GM21447 (cell line): ENCODE measurements around the gene RIPOR2.
A peak's percentile ranks its signal among the peaks of the same experiment; 100 is the strongest.
"Not testable (repeated sequence)": the region's sequence is repeated elsewhere in the genome, so short reads cannot be mapped to it uniquely, and the experiment has no call there.

ENCODE experiments used
- ATAC-seq: cut with Tn5 transposase; IDR thresholded peaks from one replicate; pipeline ENCODE4 v1.9.1; 2021; ENCODE audit not compliant: unreplicated experiment

The RIPOR2 gene

DNA sequence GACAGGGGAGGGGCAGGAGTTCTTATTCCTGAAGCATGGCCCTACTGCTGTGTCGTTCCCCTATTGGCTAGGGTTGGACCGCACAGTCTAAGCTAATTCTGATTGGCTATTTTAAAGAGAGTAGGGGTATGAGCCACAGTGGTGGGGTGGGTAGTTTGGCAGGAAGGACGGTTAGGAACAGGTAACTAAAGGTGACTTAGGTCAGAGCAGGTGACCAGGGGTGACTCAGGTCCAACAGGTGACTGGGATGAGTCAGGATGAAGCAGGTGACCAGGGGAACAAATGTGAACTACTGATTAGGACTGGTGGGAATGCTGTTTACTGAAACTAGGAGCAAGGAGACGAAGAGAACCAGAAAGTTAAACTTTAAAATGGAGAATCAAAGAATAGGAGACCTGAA is 58.0 kb downstream of the RIPOR2 start:
- ATAC-seq, result not testable (repeated sequence)

DNA sequence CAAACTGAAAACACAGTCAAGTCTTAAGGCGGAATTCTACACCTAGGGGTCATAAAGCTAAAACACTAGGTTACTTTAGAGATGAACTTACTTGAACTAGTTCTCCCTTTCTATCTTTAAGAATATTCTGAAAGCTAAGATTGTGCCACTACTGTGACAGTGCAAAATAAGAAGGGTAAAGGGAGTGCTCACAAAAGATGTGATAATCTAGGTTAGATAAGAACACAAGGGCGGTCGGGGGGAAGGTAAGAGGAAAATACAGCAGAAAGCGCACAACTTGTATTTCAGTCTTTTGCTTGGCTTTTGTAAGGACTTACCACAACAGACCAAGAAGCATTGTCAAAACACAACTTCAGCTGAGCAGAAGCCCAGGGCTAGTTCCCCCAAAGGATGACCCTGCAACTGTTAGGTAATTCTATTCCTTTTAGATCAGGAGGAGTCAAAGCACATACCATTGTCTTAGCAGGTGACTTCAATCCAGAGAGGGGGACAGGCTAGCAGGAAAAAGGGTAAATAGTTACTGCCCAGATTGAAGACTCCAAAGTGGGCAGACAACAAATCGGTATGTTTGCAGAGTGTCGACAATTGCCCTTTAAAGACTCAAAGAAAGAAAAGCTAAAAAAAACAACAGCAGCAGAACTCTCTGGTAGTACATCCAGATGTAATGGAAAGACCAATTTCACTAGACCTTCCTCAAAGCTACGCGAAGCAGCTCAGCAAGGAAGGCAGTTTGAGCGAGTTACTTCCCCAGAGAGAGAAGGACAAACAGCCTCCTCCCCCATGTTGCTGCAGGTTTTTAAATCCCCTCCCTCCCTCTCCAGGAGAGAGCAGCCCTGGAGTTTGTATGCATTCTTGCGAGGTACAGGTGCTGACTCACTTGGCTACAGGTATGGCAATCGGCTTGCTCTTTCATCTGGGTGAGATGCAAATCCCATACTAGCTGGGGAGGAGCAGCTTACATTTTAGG is 59.0 kb downstream of the RIPOR2 start:
- ATAC-seq, result no peak

DNA sequence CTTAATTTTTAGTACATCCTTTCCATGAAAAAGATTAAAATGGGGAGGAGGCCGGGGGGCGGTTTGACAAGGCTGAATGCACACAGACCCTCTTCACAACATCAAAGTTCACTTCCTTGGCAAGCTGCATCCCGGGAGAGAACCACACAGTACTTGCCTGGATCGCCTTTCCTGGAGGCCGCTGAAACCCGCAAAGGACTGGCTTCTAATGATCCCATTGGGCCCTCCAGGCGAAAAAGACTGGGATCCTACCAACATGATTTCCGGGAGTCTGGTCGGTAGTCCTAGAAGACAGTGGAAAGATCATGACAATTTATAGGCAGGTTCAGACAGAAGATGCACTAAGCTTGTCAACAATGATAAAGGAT is 60.2 kb downstream of the RIPOR2 start:
- ATAC-seq, result no peak

DNA sequence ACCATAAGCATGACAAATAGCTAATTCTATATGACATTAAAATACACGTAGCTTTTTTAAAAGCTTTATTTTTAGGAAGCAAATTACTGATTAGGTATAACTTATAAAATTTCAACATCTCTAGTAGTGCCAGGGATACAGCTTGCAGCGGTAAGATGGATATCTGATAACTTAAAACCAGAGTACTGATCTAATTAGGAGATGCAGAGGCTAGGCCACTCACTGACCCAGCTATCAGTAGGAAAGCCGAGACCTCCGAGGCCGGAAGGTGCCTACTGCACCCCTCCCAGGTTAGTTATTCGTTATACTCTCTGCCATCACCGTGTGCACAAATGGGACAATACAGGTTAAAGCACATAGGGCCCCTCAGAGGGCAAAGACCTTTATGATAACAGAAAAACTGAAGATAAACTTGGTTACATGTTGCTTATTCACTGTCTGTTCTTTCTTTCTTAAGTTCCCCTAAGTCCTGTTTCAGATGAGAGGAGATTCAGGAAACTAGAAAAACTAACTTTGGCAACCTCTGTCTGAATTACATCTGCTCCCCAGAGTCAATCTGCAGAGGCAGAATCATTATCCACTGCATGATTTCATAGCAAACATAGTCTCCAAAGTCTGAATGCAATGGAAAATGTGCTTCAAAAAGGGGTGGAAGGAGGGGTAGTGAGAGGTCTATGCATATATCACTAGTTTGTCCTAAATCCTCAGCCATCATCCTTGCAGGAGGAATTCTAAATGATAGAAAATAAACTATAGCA is 60.8 kb downstream of the RIPOR2 start:
- no peak for ATAC-seq

DNA sequence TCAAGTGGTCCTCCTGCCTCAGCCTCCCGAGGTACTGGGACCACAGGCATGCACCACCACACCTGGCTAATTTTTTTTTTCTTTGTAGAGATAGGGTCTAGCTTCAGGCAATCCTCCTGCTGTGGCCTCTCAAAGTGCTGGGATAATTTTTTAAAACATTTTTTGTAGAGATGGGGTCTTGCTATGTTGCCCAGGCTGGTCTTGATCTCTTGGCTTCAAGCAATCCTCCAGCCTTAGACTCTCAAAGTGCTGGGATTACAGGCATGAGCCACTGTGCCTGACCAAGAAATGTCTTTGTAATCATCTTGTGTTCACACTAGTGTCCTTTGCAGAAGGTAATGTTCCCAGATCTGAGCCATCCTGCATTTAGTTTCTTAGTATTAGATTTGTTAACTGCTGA is 61.6 kb downstream of the RIPOR2 start:
- no peak for ATAC-seq

DNA sequence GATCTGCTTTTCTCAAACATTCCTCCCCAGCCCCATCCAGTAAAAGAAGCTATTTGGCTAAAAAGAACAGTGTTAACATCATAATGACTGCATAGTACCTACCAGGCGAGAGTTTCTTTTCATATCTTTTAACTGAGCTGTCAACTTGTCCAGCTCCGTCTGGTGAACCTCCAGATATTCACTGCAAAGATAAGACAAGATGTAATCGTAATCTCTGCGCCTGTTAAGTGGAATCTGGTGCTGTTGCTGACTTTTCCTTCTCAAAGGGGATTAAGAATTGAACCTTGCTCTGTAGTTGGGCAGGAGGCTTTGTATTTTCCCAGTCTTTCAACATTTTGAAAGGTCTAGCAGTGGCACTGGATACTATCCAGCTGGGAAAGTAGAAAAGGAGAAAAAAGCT is 63.0 kb downstream of the RIPOR2 start:
- no peak for ATAC-seq

DNA sequence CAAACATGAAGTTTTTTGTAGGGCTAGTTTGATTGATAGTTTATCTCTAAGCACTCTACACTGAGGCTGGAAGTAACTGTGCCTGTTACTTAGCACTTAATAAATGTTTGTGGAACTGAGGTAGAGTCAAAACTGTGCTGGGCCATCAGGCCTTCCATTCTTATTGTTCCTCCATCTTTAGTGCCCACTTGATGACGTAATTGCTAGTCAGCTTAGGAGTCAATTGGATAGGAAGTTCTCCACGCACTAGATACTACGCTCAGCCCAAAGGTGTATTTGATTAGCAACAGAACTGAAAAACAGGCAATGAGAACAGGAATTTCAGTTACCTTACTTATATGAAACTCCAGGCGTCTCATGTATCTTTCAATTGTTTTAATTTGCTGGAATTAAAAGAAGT is 67.0 kb downstream of the RIPOR2 start:
- ATAC-seq, result no peak

DNA sequence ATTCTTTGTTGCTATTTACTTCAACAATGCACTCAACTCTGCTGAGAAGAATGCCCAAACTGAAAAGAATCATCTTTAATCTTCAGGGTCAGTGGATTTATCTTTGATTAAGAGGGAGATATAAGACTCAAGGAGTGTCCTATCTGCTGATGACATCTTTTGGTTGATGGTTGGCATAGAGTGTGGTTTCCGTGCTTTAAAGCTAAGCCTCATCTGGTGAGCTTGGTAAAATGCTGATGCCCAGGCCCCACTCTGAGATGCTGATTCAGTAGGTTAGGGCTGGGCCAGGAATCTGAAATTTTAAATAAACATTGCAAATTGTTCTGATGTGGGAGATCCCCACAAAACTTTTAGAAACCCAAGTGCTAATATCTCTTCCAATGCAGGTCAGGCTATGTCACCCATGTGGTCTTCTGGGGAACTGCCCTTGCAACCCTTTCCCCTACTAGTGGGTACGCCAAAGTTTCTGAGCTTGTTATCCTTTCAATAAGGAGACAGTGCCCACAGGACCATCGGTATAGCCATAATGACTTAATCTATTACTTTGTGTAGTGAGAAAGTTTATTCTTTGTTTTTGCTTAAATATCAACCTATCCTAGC is 68.6 kb downstream of the RIPOR2 start:
- no peak for ATAC-seq

DNA sequence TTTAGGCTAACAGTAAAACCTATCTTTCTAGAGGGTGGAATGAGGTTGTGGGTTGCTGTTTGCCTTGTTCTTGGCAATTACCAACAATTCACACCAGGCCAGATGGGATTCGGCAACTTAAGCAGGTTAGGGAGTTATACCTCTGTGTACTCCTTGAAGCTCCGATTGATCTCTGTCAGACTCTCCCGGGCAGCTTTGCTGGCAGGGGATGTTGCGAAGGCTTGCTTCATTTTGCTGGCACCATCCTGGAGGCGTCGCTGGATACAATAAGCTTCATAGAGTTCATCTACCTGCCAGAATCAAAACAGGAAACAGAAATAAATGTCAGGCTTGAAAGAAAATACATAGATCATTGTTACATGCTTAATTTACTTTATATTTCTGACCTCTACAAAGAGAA is 70.6 kb downstream of the RIPOR2 start:
- no peak for ATAC-seq

DNA sequence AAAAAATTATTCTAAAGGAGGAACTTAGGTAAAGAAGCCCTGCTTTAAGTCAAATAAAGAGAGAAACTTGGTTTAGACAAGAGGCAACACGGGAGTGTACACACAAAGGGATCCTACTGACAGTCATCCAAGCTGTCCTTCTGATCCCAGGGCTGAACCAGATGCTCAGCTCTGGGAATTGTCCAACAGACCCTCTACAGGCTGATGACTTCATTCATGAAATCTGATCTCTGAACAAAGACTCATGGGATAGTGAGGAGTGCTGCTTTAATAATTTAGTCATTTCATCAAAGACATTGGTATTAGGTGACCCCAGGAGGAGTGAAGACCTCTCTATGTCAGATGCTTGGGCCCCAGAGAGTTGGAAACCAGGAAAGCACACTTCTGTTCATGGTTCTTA is 71.4 kb downstream of the RIPOR2 start:
- no peak for ATAC-seq

DNA sequence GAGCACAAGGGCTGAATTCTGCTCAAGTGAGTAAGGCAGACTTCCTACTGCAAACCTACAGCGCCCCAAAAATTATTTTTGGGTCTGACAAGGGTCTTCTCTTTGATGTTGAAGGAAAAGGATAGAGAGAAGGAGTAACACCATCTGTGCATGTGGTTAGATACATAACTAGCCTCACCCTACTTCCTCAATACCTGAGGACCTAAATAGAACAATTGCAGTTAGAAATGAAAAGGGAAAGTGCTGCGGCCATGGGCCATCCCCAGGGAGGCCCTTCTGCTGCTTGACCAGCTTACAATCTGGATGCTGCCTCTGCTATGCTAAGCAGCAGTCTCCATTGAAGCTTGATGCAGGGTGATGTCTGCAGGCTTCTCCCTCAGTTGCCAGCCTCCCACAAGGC is 73.8 kb downstream of the RIPOR2 start:
- peak; percentile 78 for ATAC-seq

DNA sequence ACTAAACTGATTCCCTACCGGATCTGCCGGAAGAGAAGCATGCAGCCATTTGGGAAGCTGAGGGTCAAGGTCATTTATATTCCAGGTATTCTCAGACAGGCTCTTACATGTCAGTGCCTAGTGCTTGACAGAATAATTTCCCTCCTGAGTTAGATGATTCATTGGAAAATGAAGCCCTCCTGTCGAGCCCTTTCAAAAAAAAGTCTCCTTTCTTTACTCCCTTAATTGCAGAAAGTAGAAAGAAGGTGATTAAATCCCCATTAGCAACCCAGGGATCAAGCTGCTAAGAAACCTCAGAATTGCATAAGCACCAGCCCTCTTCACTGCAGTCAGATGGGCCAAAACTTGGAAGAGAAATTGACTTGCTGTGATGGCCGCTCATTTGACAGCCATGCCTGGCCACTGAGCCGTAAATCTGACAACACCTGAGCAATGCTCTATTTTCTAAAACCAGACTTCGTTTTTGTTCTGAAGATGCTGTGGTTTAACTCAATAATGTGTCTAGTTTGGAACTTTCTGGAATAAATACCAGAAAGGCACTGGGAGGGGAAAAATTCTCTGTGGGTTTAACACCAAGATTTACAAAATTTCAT is 76.1 kb downstream of the RIPOR2 start:
- ATAC-seq, result no peak

DNA sequence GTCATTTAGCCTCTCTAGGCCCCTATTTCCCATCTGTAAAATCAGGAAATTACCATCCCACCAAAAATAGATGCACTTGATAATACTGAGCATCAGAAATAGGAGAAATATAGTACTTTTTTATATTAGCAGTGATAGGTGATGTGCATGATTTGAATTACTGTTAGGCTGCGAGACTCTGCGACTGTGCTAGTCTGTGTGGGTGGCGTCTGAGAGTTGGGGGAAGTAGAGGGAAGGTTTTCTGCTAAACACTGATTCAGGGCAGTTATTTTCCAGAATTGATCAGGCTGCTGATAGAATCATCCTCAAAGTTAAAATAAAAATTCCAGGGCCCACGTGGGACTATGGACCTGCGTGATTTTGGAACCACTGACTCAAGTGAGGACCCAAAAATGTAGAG is 76.6 kb downstream of the RIPOR2 start:
- ATAC-seq, result no peak

DNA sequence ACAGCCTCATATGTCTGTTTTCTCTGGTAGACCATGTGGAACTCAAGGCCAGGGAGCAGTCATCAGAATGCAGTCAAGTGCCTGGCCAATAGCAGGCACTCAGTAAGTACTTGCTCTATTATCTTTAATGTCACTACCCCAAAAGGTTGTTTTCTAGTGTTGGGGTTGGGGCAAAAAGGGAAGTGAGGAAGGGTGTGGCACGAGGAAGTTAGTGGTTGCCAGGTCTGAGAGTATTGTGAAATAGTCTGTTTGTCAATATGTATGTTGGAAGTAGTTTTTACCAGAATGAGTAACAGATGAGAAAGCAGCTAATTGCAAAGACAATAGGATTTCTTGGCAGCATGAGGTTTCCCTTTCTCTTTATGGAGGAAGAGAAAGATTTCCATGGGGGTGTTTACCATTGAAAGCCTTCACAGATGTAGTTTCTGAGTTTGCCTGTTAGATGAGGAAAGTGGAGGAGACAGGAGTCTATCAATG is 77.5 kb downstream of the RIPOR2 start:
- ATAC-seq, result peak; percentile 62

DNA sequence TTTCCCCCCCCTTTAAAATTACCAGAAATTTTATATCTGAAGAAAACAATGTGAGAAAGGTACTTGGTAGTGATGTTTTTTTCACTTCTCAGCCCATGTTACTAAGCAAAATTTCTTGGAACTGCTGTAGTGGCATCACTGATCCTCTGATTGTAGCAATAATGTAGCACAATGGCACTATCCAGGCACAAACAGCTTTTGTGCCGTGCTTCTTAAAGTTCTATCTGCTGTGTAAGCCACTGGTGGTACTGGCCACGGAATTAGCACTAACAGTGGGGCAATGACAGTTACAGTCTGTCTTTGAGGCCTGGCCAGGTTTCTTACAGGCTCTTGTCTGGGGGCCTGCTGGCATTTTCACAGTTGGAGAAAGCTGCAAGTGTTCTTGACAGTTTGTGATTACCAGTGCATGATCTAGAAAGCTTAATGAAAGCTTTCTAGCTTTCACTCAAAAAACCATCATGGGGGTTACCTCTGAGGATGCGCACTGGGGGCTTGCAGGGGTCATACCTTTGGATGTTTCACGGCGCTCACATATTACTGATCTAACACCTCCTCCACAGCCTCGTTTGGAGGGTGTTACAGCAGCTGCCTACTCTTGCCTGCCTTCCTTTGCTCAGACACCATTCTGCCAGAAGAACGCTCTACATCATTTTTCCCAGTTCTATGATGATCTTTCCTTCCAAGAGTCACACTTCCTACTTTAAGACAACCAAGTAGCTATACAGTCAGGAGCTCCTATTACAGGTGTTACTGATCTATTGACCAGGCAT is 78.7 kb downstream of the RIPOR2 start:
- no peak for ATAC-seq

DNA sequence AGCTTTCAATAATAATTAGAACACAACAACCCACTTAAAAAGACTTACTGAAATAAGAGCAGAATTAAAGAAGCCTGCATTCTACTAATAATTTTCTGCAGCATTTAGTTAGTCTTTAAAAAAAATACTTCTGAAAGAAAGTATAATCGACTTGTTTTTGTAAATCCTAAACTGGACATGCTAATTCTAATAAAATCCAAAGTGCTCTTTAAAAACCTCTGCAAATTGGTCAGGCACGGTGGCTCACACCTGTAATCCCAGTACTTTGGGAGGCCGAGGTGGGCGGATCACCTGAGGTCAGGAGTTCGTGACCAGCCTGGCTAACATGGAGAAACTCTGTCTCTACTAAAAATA is 79.5 kb downstream of the RIPOR2 start:
- ATAC-seq, result no peak

DNA sequence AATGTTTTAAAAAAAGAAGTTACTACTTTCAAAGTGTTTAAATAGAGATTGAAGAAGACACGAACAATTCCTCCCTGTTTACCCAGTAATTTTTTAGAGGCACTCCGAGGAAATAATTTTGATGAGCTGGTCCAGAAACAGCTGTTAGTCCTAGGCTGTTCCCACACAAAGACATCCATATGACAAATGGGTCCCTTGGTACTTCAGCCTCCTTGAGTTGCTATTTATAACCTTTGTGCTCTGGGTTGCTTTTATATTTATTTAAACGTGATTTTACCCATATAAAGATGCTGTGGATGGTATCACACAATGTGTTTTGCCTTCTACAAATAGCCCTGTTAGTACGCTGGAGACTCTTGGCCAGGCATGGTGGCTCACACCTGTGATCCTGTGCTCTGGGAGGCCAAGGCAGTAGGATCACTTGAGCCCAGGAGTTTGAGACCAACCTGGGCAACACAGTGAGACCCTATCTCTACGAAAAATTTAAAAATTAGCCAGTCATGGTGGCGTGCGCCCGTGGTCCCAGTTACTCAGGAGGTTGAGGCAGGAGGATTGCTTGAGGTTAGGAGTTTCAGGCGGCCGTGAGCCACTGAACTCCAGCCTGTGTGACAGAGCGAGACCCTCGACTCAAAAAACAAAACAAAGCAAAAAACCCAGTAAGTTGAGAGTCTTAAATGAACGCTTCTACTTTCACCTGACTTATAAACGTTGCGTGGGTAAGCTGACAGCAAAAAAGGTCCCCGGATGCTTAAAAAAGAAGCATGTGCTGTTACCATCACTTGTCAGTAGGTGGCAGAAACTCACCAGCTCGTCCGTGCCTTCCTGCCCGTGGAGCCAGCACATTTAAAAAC is 80.1 kb downstream of the RIPOR2 start:
- no peak for ATAC-seq

DNA sequence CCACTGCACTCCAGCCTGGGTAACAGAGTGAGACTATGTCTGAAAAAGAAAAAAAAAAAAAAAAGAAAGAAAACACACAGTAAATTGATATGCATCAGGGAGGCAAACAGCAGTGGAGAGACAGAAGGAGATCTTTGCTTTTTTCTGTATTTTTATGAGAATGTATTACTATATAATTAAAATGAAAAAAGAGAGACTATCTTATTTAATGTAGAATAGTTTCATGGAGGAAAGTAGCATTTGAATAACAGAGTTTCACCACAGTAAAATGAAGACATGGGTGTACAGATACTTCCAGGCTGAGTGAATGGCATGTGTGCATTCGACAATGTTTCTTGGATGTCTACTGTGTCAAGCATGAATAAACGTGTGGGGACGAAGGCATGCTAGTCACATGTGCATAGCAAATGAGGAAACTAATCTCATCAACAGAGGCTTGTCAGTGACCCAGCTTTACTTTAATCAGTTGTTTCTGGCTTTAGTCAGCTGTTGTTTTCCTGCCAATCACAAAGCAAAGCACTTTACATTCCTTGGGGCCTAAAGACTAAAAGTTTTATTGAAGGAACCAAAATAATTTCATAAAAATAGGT is 81.6 kb downstream of the RIPOR2 start:
- no peak for ATAC-seq

DNA sequence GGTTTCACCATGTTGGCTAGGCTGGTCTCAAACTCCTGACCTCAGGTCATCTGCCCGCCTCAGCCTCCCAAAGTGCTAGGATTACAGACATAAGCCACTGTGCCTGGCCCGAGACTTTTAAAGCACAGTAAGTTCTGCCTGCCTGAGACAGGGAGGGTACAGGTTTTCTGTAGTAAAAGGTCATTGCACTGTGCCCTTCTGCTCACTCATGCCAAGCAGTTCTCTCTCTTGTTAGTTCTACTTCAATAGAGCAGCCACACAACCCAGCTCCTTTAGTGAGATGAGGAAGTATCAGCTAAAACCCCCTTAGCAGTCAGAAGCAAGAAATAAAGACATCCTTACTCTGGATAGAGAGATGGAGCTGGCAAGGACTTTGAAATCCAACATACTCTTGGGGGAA is 84.7 kb downstream of the RIPOR2 start:
- ATAC-seq, result no peak
